OCI-M2 (cell line): ENCODE data around the gene BMP6.
"Not testable (repeated sequence)": the region's sequence is repeated elsewhere in the genome, so short reads cannot be mapped to it uniquely, and the experiment has no call there.

Experiments
- DNase-seq: peaks from one replicate; lab custom pipeline; 2025; ENCODE audit not compliant: unreplicated experiment; lab: John Stamatoyannopoulos, UW

Gene BMP6

DNA sequence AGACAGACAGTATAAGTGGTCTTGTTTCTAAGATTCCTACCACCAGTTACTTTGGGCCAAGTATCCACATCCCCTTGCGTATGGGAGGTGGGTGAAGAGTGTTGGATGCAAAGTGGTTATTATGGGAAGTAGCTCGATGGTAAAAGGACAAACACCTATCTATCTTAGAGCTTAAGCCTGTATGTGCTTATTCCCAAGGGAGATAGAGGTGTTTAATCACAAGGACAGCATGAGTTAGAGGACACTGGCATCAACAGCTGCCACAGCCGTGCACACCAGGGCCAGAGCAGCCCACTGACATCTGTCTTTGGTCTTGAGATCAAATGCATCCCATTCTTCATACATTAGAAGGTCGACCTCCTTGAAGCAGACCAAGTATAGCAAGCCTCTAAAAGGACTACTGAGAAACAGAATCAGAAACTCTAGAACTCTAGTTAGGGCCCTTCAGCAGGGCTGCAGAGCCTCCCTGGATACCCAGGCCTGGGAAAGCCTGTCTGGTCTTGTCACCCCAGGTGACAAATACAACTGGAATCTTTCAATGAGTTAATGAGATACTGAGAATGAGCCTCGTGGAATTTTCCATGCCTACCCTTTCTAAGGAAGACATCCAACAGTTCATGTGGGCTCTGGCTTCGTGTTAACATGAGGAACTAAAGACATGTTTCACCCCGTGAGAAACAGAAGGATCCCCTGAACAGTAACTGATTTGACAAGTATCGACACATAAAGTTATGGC is 156.0 kb downstream of the BMP6 start:
- DNase-seq = no peak

DNA sequence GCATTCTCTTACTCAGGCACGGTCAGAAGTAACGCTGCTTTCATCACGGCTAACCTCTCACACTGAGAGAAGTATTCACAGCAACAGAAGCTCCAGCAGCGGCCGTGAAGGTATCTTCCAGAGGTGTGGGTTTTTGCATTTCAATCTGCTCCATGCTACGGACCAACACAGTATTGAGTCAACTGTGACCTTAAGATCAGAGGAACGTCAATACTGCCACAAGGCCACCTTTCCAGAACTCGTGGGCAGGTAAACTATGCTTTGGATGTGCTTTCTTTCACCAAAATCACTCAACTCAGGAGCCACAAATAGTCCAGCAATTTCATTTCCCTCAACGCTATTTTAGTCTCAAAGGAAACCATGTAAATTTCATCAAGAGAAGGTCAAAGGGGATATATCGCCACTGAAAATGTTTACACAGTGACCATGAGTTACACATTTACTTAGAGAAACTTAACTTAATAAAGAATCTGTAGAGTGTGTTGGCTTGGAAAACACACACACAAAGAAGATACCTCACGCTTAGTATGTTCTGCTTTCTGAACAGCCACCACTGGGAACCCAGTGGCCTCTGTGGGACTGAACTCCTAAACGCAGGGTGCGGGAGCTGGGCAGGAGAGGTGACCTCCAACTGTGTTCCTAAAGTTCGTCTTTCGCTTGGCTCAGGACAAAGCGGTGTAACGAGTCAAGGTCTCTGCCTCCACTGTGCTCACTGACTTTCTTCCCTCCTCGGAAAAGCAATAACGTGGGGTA is 156.8 kb downstream of the BMP6 start:
- DNase-seq = no peak

DNA sequence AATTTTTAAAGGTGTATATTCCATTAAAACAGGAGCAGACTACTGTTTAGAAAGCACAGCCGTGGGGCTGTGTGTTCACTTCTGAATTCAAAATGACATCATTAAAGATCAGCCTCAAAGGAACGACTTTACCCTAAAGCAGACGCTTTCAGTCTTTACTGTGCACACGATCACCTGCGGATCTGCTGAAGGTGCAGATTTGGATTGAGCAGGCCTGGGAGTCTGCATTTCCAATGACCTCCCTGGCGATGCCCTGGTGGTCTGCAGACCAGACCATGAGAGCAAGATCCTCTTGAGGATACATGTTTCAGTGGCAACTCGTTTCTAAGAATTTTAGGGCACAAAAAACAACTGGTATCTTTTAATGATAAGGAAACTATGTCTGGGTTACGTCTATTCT is 157.5 kb downstream of the BMP6 start:
- no peak for DNase-seq

DNA sequence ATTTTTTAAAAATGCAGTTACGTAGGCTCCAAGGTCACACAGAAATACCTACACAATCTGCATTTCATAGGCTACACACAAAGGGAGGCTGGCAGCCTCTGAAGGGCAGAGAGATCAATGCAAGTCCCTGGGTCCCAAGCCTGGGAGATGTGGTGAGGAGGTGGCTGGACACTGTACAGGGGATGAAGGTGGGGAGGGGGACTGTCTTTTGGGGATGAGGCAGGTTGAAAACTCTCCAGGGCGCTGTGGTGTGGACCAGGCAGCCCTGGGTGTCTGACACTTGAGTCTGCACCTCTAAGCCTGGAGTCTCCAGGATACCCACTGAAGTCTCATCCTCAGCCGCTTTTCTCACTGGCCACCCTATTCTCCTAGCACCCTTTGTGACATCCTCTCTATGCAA is 160.2 kb downstream of the BMP6 start:
- DNase-seq = no peak

DNA sequence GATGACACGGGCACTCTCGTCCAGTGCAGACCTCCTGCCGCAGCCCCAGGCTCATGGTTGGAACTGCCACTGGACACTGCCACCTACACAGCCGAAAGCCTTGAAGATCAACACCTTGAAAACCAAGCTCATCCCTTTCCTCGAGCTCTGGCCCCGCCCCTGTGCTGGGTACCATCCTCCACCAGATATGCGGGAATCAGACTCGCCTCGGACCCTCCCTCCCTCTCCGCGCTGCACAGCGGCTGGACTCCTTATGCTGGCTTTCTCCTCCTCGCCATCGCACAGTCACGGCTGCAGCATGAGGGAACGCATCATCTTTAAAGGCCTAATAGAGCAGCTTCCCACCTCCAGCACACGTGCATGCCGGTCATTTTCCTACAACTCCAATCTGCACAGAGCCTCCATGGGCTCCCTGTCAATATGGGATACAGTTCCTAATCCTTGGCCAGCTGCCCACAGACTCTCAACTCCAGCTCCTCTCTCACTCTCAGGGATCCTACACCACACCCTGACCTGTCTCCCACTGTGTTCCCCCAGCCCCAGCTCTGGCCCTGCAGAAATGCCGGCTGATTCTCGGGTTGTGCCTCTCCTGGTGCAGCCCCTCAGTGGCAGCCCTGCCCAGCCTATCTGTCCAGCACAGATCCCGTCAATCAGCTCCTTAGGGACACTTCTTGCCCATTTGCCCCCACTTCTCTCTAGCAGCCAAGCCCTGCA is 161.5 kb downstream of the BMP6 start:
- no peak for DNase-seq

DNA sequence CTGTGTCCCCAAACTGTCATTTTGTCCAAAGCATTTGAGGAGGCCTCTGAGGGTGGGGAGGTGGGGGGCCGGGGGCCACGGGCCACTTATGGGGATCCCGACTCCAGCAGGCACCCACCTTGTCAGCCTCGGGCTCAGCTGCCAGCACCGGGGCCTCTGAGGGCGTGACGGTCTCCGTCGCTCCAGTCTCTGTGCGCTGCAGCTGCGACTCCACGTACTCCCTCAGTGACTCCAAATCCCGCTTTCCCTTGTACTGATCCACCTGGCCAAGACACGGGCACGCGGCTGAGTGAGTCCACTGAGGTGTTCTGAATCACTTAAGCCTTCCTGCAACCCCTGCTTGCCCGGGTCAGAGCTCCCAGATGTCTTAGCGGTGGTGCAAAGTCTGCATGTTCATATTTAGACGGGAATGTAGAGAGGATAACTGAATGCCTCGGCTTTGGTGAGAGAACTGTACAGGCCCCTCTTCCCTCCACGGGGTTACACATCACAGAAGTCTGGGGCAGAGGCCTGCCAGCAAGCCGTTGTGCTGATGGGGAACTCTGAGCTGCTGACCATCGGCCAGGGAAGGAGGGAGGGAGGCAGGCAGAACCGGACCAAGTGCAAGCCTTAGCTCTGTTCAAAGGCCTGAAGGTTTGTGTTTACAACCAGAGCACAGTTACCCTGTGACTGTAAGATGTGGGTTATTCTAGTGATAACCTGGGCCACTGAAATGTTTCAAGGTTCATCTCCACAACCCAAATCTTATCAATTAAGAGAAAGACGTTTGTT is 162.9 kb downstream of the BMP6 start:
- DNase-seq = no peak

DNA sequence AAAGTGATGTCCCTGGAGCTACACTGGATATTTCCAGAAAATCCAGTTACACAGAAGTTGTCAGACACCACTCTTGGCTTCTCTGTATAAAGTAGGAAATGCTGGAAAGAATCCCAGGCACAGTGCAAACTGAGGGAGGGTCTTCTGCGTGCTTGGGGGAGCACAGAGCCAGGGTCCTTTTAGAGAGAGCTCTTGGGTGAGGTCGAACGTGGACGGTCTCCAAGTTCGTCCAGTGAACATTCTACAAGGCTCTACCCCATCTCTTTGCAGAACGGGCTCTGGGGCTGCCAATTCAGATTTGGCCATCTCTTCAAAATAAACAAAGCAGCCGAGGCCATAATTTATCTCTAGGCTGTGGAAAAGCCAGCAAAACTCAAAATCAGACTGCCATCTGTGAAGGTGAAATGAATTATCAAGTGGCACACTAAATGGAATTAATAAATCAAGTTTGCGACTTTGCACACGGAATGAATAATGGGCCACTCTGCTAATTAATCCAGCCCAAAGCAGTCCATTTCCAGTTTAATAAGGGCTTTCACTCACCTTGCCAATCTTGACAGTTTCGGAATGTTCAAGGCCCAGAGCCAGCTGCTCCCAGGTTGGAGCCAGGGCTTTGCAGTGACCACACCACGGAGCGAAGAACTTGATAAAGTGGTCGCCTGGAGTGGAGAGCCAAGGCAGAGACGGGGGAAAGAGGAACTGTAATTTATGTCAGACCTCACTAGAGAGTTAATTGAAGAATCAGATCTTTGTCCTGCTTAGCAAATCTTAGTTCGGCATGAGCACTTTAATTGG is 165.4 kb downstream of the BMP6 start:
- DNase-seq = no peak

DNA sequence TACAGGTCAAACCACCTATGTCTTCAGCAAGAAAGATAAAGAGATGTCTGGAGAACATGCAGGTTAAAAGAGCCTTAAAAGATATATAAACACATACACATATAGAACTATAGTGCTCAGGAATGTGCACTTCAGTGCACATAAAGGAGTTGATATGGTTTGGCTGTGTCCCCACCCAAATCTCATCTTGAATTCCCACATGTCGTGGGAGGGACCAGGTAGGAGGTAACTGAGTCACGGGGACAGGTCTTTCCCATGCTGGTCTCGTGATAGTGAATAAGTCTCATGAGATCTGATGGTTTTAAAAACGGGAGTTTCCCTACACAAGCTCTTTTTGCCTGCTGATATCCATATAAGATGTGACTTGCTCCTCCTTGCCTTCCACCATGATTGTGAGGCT is 166.5 kb downstream of the BMP6 start:
- not testable (repeated sequence) for DNase-seq

DNA sequence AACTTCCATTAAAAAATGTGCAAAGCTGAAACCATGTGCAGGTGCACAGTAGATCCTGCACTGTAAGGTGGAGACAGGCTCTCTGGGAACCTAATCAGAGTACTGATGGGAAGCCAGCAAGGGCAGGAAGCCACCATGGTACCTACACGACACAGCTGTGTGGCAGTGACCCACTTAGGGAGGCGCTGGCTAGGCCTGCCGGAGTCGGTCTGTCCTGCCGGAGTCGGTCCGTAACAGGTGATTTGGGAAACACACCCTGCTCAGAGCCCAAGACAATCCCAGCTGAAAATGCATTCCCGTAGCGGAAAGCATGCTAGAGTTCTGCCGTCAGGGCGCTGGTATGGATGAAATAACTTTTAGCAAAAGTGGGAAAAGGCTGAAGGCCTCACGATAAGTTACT is 167.4 kb downstream of the BMP6 start:
- DNase-seq = no peak

DNA sequence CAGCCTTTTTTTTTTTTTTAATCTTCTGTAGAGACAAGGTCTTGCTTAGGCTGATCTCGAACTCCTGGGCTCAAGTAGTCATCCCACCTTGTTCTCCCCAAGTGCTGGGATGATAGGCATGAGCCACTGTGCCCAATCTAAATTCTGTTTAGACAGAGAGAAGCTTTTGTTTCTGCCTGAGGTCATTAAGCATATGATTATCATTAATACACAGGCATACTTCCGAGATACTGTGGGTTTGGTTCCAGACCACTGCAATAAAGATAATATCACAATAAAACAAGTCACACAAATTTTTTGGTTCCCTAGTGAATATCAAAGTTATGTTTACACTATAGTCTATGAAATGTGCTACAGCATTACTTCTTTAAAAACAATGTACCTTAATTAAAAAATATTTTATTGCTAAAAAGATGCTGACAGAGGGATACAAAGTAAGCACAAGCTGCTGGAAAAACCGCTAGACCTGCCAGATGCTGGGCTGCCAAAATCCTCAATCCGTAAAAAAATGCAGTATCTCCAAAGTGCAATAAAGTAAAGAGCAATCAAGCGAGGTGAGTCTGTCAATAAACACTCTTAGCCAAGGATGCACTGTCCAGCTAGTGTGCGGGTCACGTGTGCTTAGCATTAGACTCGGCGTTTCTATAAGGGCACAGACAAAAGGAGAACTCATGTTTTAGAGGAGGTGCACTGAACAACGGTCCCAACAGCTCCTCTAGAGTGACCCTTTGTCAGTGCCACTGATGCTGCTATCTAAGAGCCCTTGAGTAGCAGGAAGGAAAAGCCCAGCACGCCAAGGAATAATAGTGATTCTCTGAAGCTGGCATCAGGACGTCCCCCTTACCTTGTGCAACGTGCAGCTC is 168.6 kb downstream of the BMP6 start:
- no peak for DNase-seq

DNA sequence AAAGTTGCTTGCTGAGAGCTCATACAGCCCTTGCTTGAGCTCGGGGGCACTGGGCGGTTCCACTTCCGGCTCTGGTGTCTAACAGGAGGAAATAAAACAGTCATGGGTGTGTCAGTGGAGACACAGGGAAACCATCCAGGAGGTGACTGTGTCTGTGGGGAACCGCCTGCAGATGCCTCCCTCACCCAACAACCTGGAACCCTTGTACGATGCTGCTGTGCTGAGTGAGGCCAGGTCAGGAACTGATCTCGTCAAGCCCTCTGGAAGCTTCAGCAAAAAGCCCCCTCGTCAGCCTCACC is 169.2 kb downstream of the BMP6 start:
- no peak for DNase-seq

DNA sequence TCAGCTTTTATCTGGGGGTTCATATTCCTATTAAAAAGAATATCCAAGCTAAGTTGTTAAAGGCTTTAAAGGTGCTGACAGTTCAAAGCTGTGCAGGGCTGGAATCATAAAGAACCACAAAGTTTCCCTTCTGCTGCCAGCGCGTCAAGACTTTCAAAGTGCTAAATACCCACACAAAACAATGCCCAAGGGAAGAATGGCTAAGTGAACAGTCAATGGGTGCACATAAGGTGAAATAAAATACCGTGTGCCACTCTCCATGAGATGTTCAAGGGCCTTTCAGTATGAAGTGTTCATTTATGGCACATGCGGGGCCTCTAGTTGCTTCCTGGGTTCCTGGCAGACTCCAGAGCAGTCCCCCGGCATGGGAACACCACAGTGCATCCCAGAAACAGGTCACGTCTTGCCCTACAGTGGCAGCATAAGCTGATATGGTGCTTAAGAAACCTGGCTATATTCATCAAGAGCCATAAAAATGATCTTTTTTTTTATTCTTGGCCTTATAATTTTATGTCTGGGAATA is 170.6 kb downstream of the BMP6 start:
- no peak for DNase-seq

DNA sequence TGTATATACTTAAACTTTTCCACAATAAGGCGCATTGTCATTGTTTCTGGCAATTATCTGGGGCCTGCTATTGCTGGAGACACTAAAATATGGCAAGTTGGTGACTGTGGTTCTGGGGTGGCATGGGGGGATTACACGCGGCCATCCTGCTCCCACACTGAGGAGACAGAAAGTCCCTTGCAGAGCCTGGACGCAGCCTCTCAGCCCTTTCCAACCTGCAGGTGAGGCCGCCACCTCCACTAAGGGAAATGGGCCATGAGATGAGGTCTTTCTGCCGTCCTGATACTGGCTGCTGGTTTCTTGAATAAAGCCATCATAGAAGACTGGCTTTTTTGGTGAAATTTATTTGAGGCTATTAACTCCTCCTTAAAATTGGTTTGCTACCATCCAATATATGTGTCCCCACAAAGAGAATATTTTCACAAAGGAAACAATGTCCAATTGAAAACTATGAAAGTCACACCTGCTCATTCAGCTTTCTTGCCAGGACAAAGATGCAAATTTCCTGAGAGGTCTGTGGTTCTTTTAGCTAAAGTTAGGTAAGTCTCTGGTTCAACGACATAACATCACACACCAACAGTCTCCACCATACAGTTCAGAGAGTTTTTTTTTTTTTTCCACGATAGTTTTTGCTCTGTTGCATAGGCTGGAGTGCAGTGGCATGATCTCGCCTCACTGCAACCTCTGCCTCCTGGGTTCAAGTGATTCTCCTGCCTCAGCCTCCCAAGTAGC is 171.7 kb downstream of the BMP6 start:
- DNase-seq = no peak

DNA sequence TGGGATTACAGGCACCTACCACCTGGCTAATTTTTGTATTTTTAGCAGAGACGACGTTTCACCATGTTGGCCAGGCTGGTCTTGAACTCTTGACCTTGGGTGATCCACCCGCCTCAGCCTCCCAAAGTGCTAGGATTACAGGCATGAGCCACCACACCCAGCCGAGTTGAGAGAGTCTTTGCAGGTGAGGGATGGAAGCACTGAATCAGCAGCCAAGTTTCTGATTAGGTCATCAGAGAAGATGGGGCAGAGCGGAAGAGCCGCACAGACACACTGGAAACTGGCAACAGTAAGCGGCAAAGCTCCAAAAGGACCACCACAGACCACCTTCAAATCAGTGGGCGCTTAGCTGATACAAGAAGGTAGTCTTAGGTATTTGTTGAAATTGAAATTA is 172.3 kb downstream of the BMP6 start:
- not testable (repeated sequence) for DNase-seq

DNA sequence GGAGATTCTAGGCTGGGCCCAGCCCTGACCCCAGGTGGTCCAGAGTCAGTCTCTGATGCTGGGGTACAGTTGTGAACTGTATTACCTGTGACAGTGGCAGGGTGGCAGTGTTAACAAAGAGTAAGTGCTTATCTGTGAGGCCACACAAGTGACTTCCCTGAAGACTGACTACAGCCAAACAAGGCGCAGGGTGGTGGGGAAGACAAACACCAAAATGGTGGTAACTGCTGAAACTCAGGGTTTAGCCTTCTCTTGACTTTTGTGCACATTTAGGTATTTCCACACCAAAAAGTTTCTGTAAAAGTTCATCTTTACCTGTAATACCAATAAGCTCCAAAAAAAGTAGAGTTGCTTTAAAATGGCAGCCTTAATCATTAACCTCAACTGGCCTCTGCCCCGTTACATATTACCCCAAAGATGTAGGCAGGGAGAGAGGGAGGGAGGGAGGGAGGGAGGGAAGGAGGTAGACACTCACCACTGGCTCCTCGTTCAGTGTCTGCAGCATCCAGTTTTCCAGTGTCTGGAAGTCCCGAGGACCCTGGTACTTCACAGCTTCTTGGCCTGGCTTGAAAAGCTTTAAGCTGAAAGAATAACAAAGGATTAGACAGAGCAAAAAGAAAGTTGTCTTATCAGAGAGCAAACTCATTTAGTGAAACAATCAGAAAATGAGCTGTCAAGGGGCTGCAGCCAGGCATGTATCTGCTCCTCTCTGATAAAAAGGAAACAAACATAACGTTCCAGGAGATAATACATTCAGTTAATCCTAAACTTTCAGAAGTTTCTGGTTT is 173.4 kb downstream of the BMP6 start:
- DNase-seq = peak; percentile 75

DNA sequence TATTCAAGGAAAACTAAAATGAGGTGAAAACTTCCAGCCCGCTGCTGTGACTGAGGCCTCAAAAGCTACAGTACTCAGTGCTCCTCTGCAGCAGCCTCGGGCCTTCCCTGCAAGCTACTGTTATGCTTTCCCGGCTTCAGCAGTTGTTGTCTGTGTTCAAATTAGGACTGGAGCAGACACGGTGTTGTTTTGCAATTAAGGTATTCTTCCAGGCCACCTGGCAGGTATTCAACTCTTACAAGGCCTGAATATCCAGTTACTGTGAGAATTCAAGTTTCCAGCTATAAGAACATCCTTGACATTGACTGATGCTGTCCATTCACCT is 174.0 kb downstream of the BMP6 start:
- no peak for DNase-seq

DNA sequence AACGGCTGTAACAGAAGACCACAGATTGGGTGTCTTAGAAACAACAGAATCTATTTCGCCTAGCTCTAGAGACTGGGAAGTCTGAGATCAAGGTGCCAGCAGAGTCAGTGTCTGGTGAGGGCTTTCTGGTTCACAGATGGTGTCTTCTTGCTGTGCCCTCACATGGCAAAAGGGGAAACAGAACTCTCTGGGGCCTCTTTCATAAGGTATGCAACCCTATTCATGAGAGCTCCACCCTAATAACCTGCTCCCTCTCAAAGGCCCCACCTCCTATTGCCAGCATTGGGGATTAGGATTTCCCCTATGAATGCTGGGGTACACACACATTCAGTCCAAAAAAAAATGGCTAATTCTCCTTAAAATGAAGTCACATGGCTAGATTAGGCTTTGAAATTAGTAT is 174.7 kb downstream of the BMP6 start:
- DNase-seq = no peak

DNA sequence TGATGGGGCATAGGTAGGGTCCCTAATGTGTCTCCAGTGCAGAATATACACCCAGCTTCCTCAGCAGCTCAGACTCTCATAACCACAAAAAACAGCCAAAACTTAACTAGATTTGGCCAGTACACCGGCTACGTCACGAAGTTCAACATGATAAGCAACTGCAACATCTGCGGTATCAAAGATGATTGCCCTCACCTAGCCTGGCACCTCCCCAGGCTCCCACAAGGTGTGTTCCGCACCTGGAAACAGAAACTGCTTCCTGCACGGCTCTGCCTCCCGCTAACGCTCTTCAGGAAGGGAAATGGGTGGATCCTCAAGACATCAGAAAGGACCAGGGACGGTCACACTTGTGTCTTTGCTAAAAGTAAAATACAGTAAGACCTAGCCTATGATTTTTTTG is 175.2 kb downstream of the BMP6 start:
- DNase-seq = no peak
